Hematopoietic multipotent progenitor cell treated with erythropoietin and hydrocortisone succinate and interleukin-3 and kit ligand, for 6 days (in vitro differentiated cells): ENCODE data around the gene OR51B2.

Source experiments
- DNase-seq: peaks from one replicate; pipeline ENCODE4 v3.0.0-alpha.2; 2015

OR51B2 gene

DNA sequence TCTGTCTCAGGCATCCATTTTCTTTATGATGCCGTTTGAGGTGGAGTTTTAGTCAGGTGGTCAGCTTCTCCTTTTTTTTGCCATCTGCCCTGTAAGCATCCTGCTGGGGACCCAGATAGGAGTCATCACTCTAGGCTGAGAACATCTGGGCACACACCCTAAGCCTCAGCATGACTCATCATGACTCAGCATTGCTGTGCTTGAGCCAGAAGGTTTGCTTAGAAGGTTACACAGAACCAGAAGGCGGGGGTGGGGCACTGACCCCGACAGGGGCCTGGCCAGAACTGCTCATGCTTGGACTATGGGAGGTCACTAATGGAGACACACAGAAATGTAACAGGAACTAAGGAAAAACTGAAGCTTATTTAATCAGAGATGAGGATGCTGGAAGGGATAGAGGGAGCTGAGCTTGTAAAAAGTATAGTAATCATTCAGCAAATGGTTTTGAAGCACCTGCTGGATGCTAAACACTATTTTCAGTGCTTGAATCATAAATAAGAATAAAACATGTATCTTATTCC, 43.5 kb downstream of the OR51B2 start:
- DNase-seq: peak; percentile 100

DNA sequence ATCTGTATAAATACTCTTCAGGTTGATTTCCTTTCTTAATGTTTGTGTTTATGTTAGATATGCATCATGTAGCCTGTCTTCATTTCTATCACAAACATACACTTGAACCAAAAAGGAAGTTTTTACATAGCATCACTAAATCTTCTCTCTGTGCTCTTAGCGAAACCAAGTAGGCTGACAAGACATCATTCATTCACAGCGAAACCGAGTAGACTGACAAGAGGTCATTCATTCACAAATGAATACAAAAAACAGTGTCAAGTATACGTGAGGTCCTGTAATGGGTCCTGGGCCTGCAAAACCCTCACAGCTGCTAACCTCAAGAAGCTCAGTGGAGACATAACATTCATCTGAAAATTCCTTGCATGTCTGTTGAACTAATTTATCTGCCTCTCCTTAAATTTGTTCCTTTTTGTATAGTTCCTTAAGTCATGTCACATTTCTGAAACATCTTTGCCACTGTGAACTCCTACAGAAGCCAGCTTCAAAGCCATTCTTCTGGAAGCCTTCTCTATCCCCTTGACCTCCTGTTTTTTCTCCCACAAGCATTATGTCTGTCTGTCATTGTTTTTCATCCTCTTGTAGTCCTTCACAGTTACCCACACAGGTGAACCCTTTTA, 44.5 kb downstream of the OR51B2 start:
- DNase-seq: no peak

DNA sequence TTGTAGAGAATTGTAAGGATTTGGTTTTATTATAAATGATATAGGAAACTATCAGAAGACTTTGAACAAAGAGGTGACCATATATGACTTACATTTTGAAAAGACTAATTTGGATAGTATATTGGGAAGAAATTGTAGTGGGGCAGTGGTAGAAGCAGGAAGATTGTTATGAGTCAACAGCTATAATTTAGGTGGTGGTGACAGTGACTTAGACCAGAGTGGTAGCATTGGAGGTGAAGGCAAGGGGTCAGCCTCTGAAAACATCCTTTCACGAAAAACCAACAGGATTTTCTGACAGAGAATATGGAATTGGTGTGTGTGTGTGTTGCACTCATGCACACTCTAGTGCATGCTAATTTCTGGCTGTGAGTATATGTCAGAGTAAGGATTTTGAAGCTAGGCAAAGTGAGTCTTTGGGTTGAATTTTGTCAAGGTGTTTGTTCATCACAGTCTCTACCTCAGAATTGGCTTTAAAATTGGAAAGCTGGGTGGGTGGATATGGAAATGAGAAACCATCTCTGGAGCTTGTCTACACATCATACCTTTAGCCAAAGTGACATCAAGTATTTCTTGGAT, 46.2 kb downstream of the OR51B2 start:
- no peak for DNase-seq

DNA sequence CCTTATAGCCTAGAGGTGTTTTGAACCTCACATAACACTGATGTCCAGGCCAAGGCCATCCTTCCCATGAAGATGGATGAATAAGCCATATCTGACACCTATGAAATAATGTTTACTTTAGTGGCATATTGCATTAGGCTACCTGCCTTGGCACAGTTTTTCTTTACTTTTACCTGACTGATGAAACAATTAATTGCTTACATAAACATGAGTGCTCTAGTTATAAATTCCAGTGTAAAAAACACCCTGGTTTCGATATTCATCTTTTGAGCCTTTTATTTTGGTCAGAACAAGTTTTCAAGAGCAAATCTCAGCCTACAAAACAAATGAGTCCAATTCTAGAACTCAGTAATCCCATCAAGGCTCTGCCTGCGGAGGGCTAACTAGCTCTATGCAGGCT, 47.4 kb downstream of the OR51B2 start:
- DNase-seq: no peak

DNA sequence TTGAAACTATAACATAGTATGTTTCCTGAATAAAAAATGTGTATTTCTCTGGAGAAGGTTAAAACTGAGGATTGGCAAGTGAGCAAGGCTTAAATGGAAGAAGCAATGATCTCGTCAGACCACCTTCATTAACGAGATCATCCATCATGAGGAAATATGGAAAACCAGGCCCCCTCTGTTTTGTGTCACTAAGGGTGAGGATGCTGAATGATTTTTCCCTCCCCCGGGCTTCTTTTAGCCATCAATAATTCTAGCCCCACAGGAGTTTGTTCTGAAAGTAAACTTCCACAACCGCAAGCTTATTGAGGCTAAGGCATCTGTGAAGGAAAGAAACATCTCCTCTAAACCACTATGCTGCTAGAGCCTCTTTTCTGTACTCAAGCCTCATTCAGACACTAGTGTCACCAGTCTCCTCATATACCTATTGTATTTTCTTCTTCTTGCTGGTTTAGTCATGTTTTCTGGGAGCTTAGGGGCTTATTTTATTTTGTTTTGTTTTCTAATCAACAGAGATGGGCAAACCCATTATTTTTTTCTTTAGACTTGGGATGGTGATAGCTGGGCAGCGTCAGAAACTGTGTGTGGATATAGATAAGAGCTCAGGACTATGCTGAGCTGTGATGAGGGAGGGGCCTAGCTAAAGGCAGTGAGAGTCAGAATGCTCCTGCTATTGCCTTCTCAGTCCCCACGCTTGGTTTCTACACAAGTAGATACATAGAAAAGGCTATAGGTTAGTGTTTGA, 48.6 kb downstream of the OR51B2 start:
- peak; percentile 98 for DNase-seq

DNA sequence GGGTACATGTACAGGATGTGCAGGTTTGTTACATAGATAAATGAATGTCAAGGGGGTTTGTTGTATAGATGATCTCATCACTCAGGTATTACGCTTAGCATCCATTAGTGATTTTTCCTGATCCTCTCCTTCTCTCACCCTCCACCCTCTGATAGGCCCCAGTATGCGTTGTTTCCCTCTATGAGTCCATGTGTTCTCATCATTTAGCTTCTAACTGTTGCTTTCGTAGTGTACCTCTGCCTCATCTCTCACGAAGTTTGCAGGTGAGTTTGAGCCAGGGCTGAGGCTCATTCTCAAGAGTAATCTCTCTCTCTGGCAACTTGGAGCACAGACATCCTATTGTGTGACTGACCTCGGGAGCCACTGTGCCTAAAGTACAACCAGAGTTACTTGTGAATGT, 49.7 kb downstream of the OR51B2 start:
- no peak for DNase-seq
